ENCODE results near the gene NPY5R. TPM values are rescaled to one million over a fixed set of nuclear protein-coding genes. Genes with fewer than 3 reads are reported as not detected.

NPY5R gene
- total and polyA plus RNA-seq, 2 of the 13 experiments (the other 11 are each of a cell fraction or from before 2014, with no cell fraction given), result not detected

- TF ChIP-seq, protein P1, sequence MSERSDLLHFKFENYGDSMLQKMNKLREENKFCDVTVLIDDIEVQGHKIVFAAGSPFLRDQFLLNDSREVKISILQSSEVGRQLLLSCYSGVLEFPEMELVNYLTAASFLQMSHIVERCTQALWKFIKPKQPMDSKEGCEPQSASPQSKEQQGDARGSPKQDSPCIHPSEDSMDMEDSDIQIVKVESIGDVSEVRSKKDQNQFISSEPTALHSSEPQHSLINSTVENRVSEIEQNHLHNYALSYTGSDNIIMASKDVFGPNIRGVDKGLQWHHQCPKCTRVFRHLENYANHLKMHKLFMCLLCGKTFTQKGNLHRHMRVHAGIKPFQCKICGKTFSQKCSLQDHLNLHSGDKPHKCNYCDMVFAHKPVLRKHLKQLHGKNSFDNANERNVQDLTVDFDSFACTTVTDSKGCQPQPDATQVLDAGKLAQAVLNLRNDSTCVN (CRISPR knock-in tag; IDR thresholded peaks at IDR 0.05; ENCODE audit: borderline replicate concordance), result no peak
- TF ChIP-seq ZFP62 (CRISPR knock-in tag; IDR thresholded peaks at IDR 0.05), result no peak
- no peak for TF ChIP-seq ZNF644 (CRISPR knock-in tag; IDR thresholded peaks at IDR 0.05; ENCODE audit: low read depth)
- no peak for TF ChIP-seq KAT7 (CRISPR knock-in tag; IDR thresholded peaks at IDR 0.05; ENCODE audit: borderline replicate concordance)
- TF ChIP-seq ZNF646 (CRISPR knock-in tag; IDR thresholded peaks at IDR 0.05), result no peak
Measured at GRCh38 chr4:163356104-163356503, 12.4 kb downstream of the NPY5R start (continued).

GRCh38 chr4:163367651-163368050 lies 24.0 kb downstream of the NPY5R start:
- DNase-seq (ENCODE audit: low spot score) (no peak), FAIRE-seq (no peak), ATAC-seq (no peak)
- Histone ChIP-seq H3K4me3 (replicated peaks in 1 of 3; ENCODE audit: insufficient read depth in 1 of 3, low read depth in 2 of 3, low read length in 3 of 3) (no peak overlapping the region), H3K79me2 (ENCODE audit: insufficient read depth, low read length) (no peaks in the 10 kb centered on the region), H3K27me3 (ENCODE audit: control insufficient read depth in 1 of 2, insufficient read depth in 2 of 2, low read length in 2 of 2) (no peaks in the 10 kb centered on the region), H2AFZ (ENCODE audit: low read length) (no peak overlapping the region), H3K36me3 (replicated peaks in 1 of 2; ENCODE audit: control insufficient read depth in 1 of 2, insufficient read depth in 2 of 2, low read length in 2 of 2) (no peaks in the 10 kb centered on the region), H3K4me1 (ENCODE audit: insufficient read depth, low read length) (no peaks in the 10 kb centered on the region), H3K9me3 (ENCODE audit: low read length) (no peaks in the 10 kb centered on the region), H3K4me2 (ENCODE audit: low read depth, low read length) (no peak overlapping the region), H4K20me1 (ENCODE audit: insufficient read depth, low read length) (no peaks in the 10 kb centered on the region), H3K9ac (ENCODE audit: insufficient read depth, low read depth, low read length) (no peak overlapping the region), H3K27ac (ENCODE audit: extremely low read length, insufficient read depth, low read length) (no peak overlapping the region)
- no TSS peak for BruUV-seq (replicated peaks)
- ChIA-PET POLR2A (no interaction called here), CTCF (ENCODE audit: low intra/inter-chr PET ratio, low total read pairs) (no interaction called here)
- in situ Hi-C loops (cut with HindIII; ENCODE audit: extremely low pct_ligation_motif_present, low pct_unique_long_range_greater_than_20kb), result no loop called here
- intact Hi-C loops (cut with micrococcal nuclease; ENCODE audit: unreplicated experiment), result no loop called here
- WGBS (ENCODE audit: low lambda C conversion rate), result 4% methylated on average over 3 of the region's 3 CpGs
- TF ChIP-seq DR1 (CRISPR knock-in tag; IDR thresholded peaks at IDR 0.05) (no peak), NFE2L1 (CRISPR knock-in tag; IDR thresholded peaks at IDR 0.05; ENCODE audit: borderline replicate concordance) (no peak), JUN (CRISPR knock-in tag; IDR thresholded peaks at IDR 0.05) (no peak), ZNF747 (CRISPR knock-in tag; IDR thresholded peaks at IDR 0.05; ENCODE audit: borderline replicate concordance) (no peak), MATR3 (CRISPR knock-in tag; IDR thresholded peaks at IDR 0.05) (no peak), ZNF652 (CRISPR knock-in tag; IDR thresholded peaks at IDR 0.05; ENCODE audit: borderline replicate concordance, low read depth) (no peak), ZFP41 (CRISPR knock-in tag; IDR thresholded peaks at IDR 0.05; ENCODE audit: borderline replicate concordance) (no peak), GPN1 (CRISPR knock-in tag; IDR thresholded peaks at IDR 0.05; ENCODE audit: borderline replicate concordance) (no peak), MED8 (CRISPR knock-in tag; IDR thresholded peaks at IDR 0.05; ENCODE audit: insufficient replicate concordance) (no peak), PAF1 (CRISPR knock-in tag; IDR thresholded peaks at IDR 0.05) (no peak), PHF5A (CRISPR knock-in tag; IDR thresholded peaks at IDR 0.05; ENCODE audit: low read depth, unreplicated experiment) (no peak)
